NCI-H748 (cell line): ENCODE results near the gene TRIM56.
"Not testable (repeated sequence)": the region's sequence is repeated elsewhere in the genome, so short reads cannot be mapped to it uniquely, and the experiment has no call there.

Source experiments
- DNase-seq: peaks from one replicate; lab custom pipeline; 2025; ENCODE audit not compliant: unreplicated experiment; lab: John Stamatoyannopoulos, UW

Gene TRIM56

GRCh38 chr7:101128040-101128834, 43.0 kb downstream of the TRIM56 start:
- DNase-seq, result no peak

- no peak for DNase-seq
Observed at GRCh38 chr7:101129603-101130117, 44.4 kb downstream of the TRIM56 start.

- not testable (repeated sequence) for DNase-seq
Observed at GRCh38 chr7:101132626-101133600, 47.6 kb downstream of the TRIM56 start.

GRCh38 chr7:101133621-101134398, 48.5 kb downstream of the TRIM56 start:
- DNase-seq, result no peak

GRCh38 chr7:101134399-101134980, 49.2 kb downstream of the TRIM56 start:
- DNase-seq, result peak; percentile 19

- DNase-seq, result no peak
Observed at GRCh38 chr7:101137651-101138212, 52.5 kb downstream of the TRIM56 start.

- peak; percentile 72 for DNase-seq
Observed at GRCh38 chr7:101138213-101138870, 53.1 kb downstream of the TRIM56 start.

- DNase-seq, result no peak
Observed at GRCh38 chr7:101140339-101140699, 55.0 kb downstream of the TRIM56 start.

- no peak for DNase-seq
Observed at GRCh38 chr7:101140746-101141382, 55.6 kb downstream of the TRIM56 start.
